Type B pancreatic cell (in vitro differentiated cells): Measurements from ENCODE around the gene GRAP. TPM values are rescaled to one million over a fixed set of nuclear protein-coding genes. Genes with fewer than 3 reads are reported as not detected.
A peak's percentile ranks its signal among the peaks of the same experiment; 100 is the strongest.

Experiments
- DNase-seq: peaks from one replicate; pipeline ENCODE4 v3.0.0; 2021; ENCODE audit warnings: mixed read lengths; ENCODE audit not compliant: unreplicated experiment; ENCODE audit errors: extremely low spot score
- H3K27ac Mint-ChIP-seq: 2 replicates; pipeline ENCODE4 v1.8.0; 2021; ENCODE audit warnings: mild to moderate bottlenecking, mixed read lengths
- H3K27me3 Mint-ChIP-seq: 2 replicates; pipeline ENCODE4 v1.8.0; 2021; ENCODE audit warnings: mixed read lengths
- H3K36me3 Mint-ChIP-seq: 2 replicates; pipeline ENCODE4 v1.8.0; 2021; ENCODE audit warnings: mixed read lengths
- H3K4me1 Mint-ChIP-seq: one replicate; pipeline ENCODE4 v1.8.0; 2021; ENCODE audit warnings: mixed read lengths; ENCODE audit not compliant: unreplicated experiment
- H3K4me3 Mint-ChIP-seq: 2 replicates; pipeline ENCODE4 v1.8.0; 2021; ENCODE audit warnings: mild to moderate bottlenecking, mixed read lengths
- H3K9me3 Mint-ChIP-seq: 2 replicates; pipeline ENCODE4 v1.8.0; 2021; ENCODE audit warnings: mixed read lengths
- CTCF ChIP-seq: fragments of 200-600 bp; sonication (generic); conservative IDR thresholded peaks from 2 replicates; pipeline ENCODE4 v1.5.0; 2021; ENCODE audit warnings: antibody characterized with exemption, mild to moderate bottlenecking
- total RNA-seq: library from RNA; stranded (reverse); gene quantifications from 2 replicates; pipeline ENCODE4 v1.2.1, GENCODE V29; 2021; ENCODE audit warnings: low replicate concordance

The GRAP gene
- total RNA-seq, 1 donor from 2014 or later: 0.22 TPM

- no peak for TF ChIP-seq CTCF
Observed at GRCh38 chr17:19005137-19005773, 41.5 kb downstream of the GRAP start.

GRCh38 chr17:19004421-19005136 lies 42.2 kb downstream of the GRAP start, which contains the start of gene FAM83G:
FAM83G (minus strand) TSS chr17:19004764; CDS start chr17:19004041, 723 bp downstream.
- Mint-ChIP-seq H3K4me3 (peak within 1 kb of the TSS; percentile 90), H3K9me3 (no peaks in the 10 kb centered on the region), H3K36me3 (no peaks in the 10 kb centered on the region), H3K27ac (peak within 1 kb of the TSS; percentile 81), H3K4me1 (peaks cover 7% of the 10 kb centered on the region), H3K27me3 (peaks cover 3% of the 10 kb centered on the region)
- no peak for TF ChIP-seq CTCF
- no peak for DNase-seq

More at GRCh38 chr17:19005137-19005773, 41.5 kb downstream of the GRAP start:
- H3K36me3 Mint-ChIP-seq: no peaks in the 10 kb centered on the region
- H3K27me3 Mint-ChIP-seq: peaks cover 3% of the 10 kb centered on the region
- peak overlapping the region; percentile 46 for H3K27ac Mint-ChIP-seq
- no peak for DNase-seq
- peaks cover 7% of the 10 kb centered on the region for H3K4me1 Mint-ChIP-seq
- peak overlapping the region; percentile 73 for H3K4me3 Mint-ChIP-seq
- H3K9me3 Mint-ChIP-seq: no peaks in the 10 kb centered on the region

GRCh38 chr17:19003543-19004420 lies 43.0 kb downstream of the GRAP start:
- Mint-ChIP-seq H3K9me3 (no peaks in the 10 kb centered on the region), H3K27me3 (peaks cover 3% of the 10 kb centered on the region), H3K4me3 (peak overlapping the region; percentile 90), H3K27ac (peak overlapping the region; percentile 81), H3K4me1 (peaks cover 7% of the 10 kb centered on the region), H3K36me3 (no peaks in the 10 kb centered on the region)
- TF ChIP-seq CTCF: no peak
- no peak for DNase-seq

GRCh38 chr17:19002805-19003542 lies 43.8 kb downstream of the GRAP start:
- no peaks in the 10 kb centered on the region for H3K36me3 Mint-ChIP-seq
- peak overlapping the region; percentile 90 for H3K4me3 Mint-ChIP-seq
- H3K27ac Mint-ChIP-seq: peak overlapping the region; percentile 17
- H3K4me1 Mint-ChIP-seq: peaks cover 7% of the 10 kb centered on the region
- DNase-seq: no peak
- peaks cover 3% of the 10 kb centered on the region for H3K27me3 Mint-ChIP-seq
- TF ChIP-seq CTCF: no peak
- H3K9me3 Mint-ChIP-seq: no peaks in the 10 kb centered on the region
